RWPE1 (cell line): ENCODE data around the gene C1QL4.

Experiments used
- CTCF ChIA-PET: fragments of 350-600 bp; sonication (Branson Sonifier 250); formaldehyde crosslinking; extraction: SDS; loops from one replicate; lab custom pipeline; 2021; lab: Yijun Ruan, JAX
- POLR2A ChIA-PET: fragments of 400-600 bp; formaldehyde crosslinking; extraction: SDS; loops from one replicate; lab custom pipeline; 2020; ENCODE audit warnings: antibody characterized with exemption; ENCODE audit not compliant: low non-redundant PET; lab: Yijun Ruan, JAX
- DNase-seq: peaks from one replicate; pipeline ENCODE4 v3.0.0; 2012; ENCODE audit warnings: low spot score
- H3K27ac ChIP-seq: fragments of 450-650 bp; 2 replicates; pipeline ENCODE4 v1.5.1; 2017
- CTCF ChIP-seq: fragments of 450-650 bp; conservative IDR thresholded peaks from 2 replicates; pipeline ENCODE4 v1.5.1; 2017; ENCODE audit warnings: low read depth, mild to moderate bottlenecking

The C1QL4 gene

GRCh38 chr12:49293056-49293956 is 43.7 kb downstream of the C1QL4 start:
- ChIA-PET POLR2A (interaction anchor here (1.0 kb wide), 2 partner anchors 17 to 163 kb away, joined by 3 read pairs; no protein-coding TSS in a partner anchor), CTCF (interaction anchor here (0.9 to 2.6 kb wide), 4 partner anchors 44 to 65 kb away, joined by 3 to 9 read pairs (median 4); partner anchors contain the start of gene C1QL4)
- DNase-seq: no peak
- peak overlapping the region; percentile 85 for H3K27ac ChIP-seq
- TF ChIP-seq CTCF: no peak

- no peak for DNase-seq
- TF ChIP-seq CTCF: no peak
- ChIA-PET CTCF (interaction anchor here (0.7 to 1.0 kb wide), 2 partner anchors 50 to 58 kb away, joined by 3 read pairs; no protein-coding TSS in a partner anchor), POLR2A (interaction anchor here (1.0 kb wide), 2 partner anchors 16 to 162 kb away, joined by 3 read pairs; no protein-coding TSS in a partner anchor)
- peak overlapping the region; percentile 85 for H3K27ac ChIP-seq
These were observed 44.3 kb downstream of the C1QL4 start for GRCh38 chr12:49292729-49293055.

- POLR2A ChIA-PET: no interaction called here
- peak; percentile 43 for DNase-seq
- TF ChIP-seq CTCF: no peak
- H3K27ac ChIP-seq: peak overlapping the region; percentile 55
- CTCF ChIA-PET: interaction anchor here (0.7 to 1.8 kb wide), 17 partner anchors 8 to 550 kb away, joined by 3 to 9 read pairs (median 3); no protein-coding TSS in a partner anchor
These were observed 47.9 kb downstream of the C1QL4 start for GRCh38 chr12:49288922-49289555.

- ChIA-PET CTCF (interaction anchor here (0.7 to 1.8 kb wide), 17 partner anchors 9 to 551 kb away, joined by 3 to 9 read pairs (median 3); partner anchors contain the start of gene C1QL4), POLR2A (no interaction called here)
- H3K27ac ChIP-seq: no peak overlapping the region; the same call in 1 of the 2 replicates
- TF ChIP-seq CTCF: peak; percentile 85
- peak; percentile 68 for DNase-seq
These were observed 48.6 kb downstream of the C1QL4 start for GRCh38 chr12:49288412-49288853.

- ChIA-PET CTCF (interaction anchor here (0.6 to 1.8 kb wide), 7 partner anchors 9 to 223 kb away, joined by 3 to 8 read pairs (median 3); partner anchors contain the start of gene C1QL4), POLR2A (no interaction called here)
- no peak for TF ChIP-seq CTCF
These were observed 49.1 kb downstream of the C1QL4 start for GRCh38 chr12:49287876-49288275.

GRCh38 chr12:49284672-49285071 is 52.3 kb downstream of the C1QL4 start:
- DNase-seq: no peak
- TF ChIP-seq CTCF: no peak
- POLR2A ChIA-PET: interaction anchor here (0.6 kb wide), 1 partner anchor 38 kb away, joined by 5 read pairs; no protein-coding TSS in a partner anchor
- CTCF ChIA-PET: interaction anchor here (1.2 kb wide), 1 partner anchor 58 kb away, joined by 7 read pairs; no protein-coding TSS in a partner anchor
- no peak overlapping the region for H3K27ac ChIP-seq

More at GRCh38 chr12:49287876-49288275, 49.1 kb downstream of the C1QL4 start:
- DNase-seq: no peak
- H3K27ac ChIP-seq: no peak overlapping the region
